GM18505 (cell line): ENCODE data around the gene CDKL1.
"Not testable (repeated sequence)": the region's sequence is repeated elsewhere in the genome, so short reads cannot be mapped to it uniquely, and the experiment has no call there.

ENCODE experiments used
- ATAC-seq: cut with Tn5 transposase; IDR thresholded peaks from one replicate; pipeline ENCODE4 v1.9.1; 2021; ENCODE audit not compliant: unreplicated experiment
- POLR2A ChIP-seq: IDR thresholded peaks from 4 replicates; pipeline ENCODE4 v1.6.1; 2011; ENCODE audit warnings: borderline replicate concordance; ENCODE audit not compliant: insufficient read depth, insufficient read length; ENCODE audit errors: extremely low read depth

CDKL1 gene

DNA sequence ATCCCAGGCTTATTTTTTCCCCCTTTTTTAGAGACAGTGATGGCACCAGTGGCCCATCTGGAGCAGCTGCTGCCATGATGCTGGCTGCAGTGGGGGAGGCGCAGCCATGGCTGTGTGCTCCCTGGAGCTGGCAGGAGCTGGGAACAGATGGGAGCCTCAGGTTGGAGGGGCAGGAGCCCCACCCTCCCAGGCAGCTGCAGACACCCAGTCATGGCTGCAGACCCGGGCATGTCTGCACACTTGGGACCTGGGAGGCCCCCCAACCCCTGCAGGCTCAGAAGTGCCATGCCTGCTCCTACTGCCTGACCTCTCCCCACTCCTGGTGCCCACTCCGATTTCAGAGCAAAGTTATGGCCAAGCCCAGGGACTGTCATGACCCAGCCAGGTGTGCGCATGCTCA, 25.1 kb downstream of the CDKL1 start:
- no peak for TF ChIP-seq POLR2A
- no peak for ATAC-seq

DNA sequence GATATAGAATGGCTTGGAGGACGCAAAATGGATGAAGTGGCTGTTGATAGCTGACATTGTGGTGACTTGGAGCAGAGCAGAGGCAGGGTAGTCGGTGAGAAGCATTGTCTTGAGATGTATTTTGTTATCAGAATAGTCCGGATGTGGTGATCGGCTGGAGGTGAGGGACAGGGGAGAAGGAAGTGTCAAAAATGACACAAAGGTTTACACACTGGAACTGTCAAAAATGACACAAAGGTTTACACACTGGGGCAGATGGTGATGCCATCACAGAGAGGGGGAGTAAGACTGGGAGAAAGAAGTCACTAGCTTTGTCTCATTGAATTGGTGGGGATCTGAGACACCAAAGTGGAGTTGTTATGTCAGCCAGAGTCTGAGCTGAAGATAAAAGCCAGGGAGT, 30.1 kb downstream of the CDKL1 start:
- TF ChIP-seq POLR2A, result no peak
- no peak for ATAC-seq

DNA sequence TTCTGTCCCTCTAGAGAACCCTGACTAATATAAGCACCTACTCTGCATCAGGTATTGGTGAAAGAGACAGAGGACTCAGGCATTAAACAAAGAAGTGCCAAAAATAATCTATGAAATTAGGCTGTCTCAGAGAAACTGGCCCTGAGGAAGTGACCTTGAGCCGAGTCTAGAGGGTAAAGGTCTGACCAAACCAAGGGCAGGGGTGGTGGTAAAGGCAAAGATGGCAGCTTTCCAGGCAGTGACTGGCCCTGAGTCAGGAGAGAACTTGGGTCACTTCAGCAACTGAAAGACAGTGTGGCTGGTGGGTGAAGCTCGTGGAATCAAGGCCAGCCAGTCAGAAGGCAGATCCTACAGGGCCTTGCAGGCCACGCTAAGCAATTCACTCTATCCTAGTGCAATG, 30.6 kb downstream of the CDKL1 start:
- no peak for TF ChIP-seq POLR2A

DNA sequence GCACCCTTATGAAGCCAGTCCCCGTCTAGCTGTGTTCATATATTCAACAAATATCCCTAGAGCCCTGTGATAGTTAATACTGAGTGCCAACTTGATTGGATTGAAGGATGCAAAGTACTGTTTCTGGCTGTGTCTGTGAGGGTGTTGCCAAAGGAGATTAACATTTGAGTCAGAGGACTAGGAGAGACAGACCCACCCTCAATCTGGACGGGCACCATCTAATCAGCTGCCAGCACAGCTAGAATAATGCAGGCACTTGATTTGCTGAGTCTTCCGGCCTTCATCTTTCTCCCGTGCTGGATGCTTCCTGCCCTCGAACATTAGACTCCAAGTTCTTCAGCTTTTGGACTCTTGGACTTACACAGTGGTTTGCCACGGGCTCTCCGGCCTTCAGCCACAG, 31.1 kb downstream of the CDKL1 start:
- not testable (repeated sequence) for ATAC-seq

More for the DNA sequence above, 30.6 kb downstream of the CDKL1 start:
- no peak for ATAC-seq

DNA sequence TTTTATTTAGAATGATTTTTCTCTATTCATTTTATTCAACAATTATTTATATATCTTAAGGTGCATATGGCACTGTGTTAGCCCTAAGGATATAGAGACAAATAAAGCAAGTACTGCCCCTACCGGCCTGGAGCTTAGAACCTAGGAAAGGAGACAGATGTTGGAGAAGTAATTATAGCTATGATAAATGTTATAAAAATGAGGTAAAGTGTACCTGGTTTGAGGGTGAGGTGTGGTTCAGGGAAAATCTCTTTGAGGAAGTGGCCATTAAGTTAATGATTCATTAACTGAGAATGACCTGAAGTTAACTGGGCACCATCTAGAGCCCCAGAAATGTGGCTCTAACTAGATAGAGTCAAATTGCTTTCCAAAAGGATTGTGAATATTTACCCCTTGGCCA, 31.9 kb downstream of the CDKL1 start:
- TF ChIP-seq POLR2A, result no peak
- no peak for ATAC-seq

DNA sequence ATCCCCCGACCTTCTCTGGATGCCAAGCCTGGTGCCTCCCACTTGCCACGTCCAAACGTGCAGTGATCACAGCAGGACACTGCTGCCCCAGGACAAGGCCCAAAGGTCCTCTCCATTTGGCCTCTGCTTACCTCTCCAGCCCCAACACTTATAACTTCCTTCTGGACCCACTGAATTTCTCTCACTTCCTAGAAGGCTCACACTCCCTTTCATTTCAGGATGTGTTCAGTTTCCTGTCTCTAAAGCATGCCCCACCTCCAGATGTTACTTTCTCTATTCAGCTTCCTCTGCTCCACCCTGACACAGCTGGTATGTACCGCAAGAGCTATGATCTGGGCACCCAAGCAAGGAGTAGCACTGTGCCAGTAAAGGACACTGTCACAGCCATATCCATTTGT, 33.0 kb downstream of the CDKL1 start:
- peak; percentile 61 for TF ChIP-seq POLR2A
- ATAC-seq, result peak; percentile 97

DNA sequence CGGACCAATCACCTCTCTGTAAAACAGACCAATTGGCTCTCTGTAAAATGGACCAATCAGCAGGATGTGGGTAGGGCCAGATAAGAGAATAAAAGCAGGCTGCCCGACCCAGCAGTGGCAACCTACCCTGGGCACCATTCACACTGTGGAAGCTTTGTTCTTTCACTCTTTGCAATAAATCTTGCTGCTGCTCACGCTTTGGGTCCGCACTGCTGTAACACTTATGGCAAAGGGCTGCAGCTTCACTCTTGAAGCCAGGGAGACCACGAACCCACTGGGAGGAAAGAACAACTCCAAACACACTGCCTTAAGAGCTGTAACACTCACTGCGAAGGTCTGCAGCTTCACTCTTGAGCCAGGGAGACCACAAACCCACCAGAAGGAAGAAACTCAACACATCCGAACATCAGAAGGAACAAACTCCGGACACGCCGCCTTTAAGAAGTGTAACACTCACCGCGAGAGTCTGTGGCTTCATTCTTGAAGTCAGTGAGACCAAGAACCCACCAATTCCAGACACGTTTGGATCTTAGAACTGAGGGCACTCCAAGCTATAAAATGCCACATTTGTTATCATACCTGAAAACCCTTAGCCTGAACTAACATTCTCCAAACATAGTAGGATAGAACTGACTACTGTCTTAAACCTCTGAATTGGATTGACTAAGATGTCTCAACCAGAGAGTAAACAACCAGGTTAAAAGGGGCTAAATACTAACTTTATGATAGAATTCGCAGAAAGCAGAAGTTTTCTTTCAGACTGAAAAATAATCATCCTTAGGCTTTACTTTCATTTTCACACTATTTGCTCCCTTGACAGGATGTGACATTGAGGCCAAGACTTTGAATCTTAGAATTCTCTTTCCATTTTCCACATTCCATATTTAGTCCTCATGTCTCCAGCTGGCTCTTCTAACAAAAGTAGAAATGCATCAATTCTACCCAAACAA, 33.6 kb downstream of the CDKL1 start:
- TF ChIP-seq POLR2A, result no peak
- peak; percentile 17 for ATAC-seq

DNA sequence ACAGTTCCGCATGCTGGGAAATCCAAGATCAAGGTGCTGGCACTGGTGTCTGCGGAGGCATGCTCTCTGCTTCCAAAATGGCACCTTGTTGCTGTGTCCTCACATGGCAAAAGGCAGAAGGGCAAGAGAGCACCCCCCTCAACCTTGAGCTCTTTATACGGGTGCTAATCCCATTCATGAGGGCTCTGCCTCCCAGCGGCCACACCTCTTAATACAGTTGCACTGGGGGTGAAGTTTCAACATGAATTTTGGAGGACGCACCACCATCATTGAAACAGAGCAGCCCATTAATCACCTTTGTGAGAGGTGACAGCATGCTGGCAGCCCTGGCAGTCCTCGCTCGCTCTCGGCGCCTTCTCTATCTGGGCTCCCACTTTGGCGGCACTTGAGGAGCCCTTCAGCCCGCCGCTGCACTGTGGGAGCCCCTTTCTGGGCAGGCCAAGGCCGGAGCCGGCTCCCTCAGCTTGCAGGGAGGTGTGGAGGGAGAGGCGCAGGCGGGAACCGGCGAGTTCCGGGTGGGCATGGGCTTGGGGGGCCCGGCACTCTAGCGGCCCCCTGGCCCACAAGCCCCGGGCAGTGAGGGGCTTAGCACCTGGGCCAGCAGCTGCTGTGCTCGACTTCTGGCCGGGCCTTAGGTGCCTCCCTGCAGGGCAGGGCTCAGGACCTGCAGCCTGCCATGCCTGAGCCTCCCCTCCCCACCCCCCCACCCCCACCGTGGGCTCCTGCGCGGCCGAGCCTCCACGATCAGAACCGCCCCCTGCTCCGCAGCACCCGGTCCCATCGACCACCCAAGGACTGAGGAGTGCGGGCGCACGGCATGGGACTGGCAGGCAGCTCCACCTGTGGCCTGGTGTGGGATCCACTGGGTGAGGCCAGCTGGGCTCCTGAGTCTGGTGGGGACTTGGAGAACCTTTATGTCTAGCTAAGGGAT, 34.9 kb downstream of the CDKL1 start:
- ATAC-seq, result not testable (repeated sequence)

DNA sequence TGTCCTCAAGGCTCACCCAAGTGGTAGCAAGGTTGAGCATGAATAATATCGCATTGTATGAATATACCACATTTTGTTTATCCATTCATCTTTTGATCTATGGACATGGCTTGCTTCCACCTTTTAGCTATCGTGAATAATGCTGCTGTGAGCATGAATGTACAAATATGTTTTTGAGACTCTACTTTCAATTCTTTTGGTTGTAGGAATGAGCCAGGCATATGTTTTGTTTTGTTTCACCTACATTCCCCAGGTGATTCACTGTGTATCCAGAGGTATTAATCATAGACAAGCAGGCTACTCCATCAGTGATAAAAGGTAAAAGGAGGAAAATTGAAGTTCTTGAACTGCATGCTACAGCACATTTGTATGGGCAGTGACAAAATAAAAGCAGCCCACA, 35.8 kb downstream of the CDKL1 start:
- no peak for ATAC-seq

DNA sequence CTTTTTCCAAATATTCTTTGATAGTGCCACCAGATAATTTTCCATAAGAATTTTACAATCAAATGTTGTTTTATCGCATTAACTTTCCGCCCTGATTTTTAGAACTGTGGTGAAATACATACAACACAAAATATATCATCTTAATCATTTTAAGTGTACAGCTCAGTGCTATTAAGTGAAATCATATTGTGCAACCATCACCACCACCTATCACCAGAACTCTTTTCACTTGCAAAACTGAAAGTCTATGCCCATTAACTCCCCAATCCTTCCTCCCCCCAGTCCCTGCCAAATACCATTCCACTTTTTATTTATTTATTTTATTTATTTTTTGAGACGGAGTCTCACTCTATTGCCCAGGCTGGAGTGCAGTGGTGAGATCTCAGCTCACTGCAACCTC, 36.6 kb downstream of the CDKL1 start:
- ATAC-seq, result no peak
- TF ChIP-seq POLR2A, result no peak

More for the DNA sequence above, 35.8 kb downstream of the CDKL1 start:
- TF ChIP-seq POLR2A, result no peak

DNA sequence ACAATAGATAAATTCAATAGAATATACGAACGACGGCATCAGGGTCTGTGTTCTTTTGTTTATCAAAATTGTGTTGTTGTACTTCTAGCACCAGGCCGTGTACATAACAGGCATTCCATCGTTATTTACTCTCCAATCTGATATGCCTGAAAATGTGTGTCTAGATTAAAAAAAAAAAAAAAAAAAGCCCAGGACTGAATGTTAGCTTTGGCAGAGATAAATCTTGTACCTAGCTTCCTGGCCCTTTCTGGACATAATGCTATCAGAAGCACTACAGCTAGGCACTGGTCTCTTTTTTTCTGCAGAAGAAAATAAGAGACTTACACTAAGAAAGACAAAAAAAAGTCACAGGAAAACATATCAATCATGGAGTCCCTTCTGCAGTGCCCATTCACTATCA, 37.0 kb downstream of the CDKL1 start:
- no peak for ATAC-seq
- no peak for TF ChIP-seq POLR2A

DNA sequence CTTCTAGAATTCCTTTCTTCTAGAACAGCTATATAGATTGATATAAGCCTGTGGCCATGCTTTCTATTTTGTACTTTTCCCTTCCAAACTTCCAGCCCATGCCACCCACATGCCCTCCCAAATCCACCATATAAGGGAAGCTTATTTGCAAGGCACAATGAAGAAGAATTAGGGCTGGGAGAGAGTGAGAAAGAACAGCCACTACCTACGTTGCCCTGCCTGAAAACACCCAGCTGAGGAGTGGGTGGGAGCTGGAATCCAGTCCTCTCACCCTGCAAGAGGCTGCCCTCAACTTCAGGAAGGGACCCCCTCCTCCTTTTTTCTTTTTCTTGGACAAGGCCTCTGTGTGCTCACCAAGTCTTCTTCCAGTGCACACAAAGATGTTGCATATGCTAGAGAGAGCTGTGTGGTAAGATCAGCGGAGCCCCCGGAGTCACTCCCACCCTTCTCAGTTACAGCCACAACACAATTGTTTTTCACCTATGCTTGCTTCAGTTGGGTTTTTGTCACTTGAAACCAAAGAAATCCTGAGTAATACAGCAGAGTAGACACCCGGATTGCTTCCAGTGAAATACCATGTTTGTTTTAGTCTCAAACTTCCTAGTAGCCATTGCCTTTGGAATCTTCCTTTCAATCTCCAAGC, 38.8 kb downstream of the CDKL1 start:
- TF ChIP-seq POLR2A, result no peak
- no peak for ATAC-seq

DNA sequence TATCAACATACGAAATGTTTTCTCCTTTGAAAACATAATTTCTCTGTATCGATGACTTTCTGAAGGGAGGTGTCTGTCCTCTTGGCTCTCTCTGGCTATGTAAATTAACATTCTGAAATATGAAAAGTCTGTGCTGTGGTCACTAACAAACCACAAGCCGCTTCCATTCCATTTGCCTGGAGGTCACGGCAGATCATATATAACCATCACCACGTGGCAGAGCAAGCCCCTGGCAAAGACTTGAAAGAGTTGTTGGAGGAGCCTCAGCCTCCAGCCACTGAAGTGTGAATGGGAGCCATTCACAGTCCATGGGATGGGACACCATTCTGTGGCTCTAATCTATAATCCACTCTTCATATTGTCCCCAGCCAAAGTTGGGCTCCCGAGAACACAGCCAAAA, 39.6 kb downstream of the CDKL1 start:
- no peak for ATAC-seq
- no peak for TF ChIP-seq POLR2A

DNA sequence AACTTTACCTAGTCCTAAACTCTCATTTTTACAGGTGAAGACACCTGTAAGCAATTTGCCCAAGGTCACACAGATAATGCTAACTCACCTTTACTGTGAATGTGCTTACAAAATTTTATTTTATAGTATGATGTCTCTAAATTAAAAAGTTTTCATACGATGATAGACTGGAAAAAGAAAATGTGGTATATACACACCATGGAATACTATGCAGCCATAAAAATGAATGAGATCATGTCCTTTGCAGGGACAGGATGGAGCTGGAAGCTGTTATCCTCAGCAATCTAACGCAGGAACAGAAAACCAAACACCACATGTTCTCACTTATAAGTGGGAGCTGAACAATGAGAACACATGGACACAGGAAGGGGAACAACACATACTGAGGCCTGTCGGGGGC, 40.4 kb downstream of the CDKL1 start:
- ATAC-seq, result not testable (repeated sequence)
